Endothelial cell of umbilical vein (primary cell): Measurements from ENCODE around the gene RAB35. TPM values are rescaled to one million over a fixed set of nuclear protein-coding genes. Genes with fewer than 3 reads are reported as not detected.

ENCODE experiments used
- BruUV-seq: library from RNA; stranded (reverse); fragments of 400-500 nt; replicated peaks from 2 replicates; lab custom pipeline; 2021; lab: Mats Ljungman, UMichigan
- CTCF ChIA-PET: fragments of 300-600, 350-600 bp; sonication (Branson Sonifier 250); formaldehyde crosslinking; loops from one replicate; lab custom pipeline; 2021; ENCODE audit warnings: antibody characterized with exemption, inconsistent platforms; lab: Charles Lee
- POLR2A ChIA-PET: fragments of 300-600, 350-600 bp; sonication (Branson Sonifier 250); formaldehyde crosslinking; loops from one replicate; lab custom pipeline; 2021; ENCODE audit warnings: antibody characterized with exemption, inconsistent platforms; lab: Charles Lee
- DNase-seq: peaks from one replicate; pipeline ENCODE4 v3.0.0-alpha.2; 2011; ENCODE audit warnings: low read depth, low spot score
- FAIRE-seq: peaks from 2 replicates; lab custom pipeline; 2011; peaks lifted over from hg19 to GRCh38; lab: Jason Lieb, UNC
- H2AFZ ChIP-seq: 2 replicates; pipeline ENCODE4 v1.6.0; 2012; ENCODE audit warnings: low read depth, low read length, control low read depth, inconsistent platforms
- H3K27ac ChIP-seq: 2 replicates; pipeline ENCODE4 v1.5.1; 2011; ENCODE audit warnings: low read depth, mild to moderate bottlenecking, control low read depth, low read length, moderate library complexity; ENCODE audit not compliant: insufficient read depth
- H3K27me3 ChIP-seq, 2 experiments: 2 replicates each; pipeline versions ENCODE4 v1.6.0 to v1.6.1; 2011; ENCODE audit warnings: low read length in 2 of 2, mixed read lengths in 1 of 2; ENCODE audit not compliant: control insufficient read depth in 2 of 2, insufficient read depth in 2 of 2
- H3K36me3 ChIP-seq, 2 experiments: 2 replicates in 1 of 2; 3 replicates in 1 of 2; pipeline ENCODE4 v1.5.1; 2011; ENCODE audit warnings: low read length in 2 of 2, mild to moderate bottlenecking in 1 of 2, moderate library complexity in 1 of 2; ENCODE audit not compliant: control insufficient read depth in 2 of 2, insufficient read depth in 2 of 2; ENCODE audit errors: extremely low read depth in 1 of 2
- H3K4me1 ChIP-seq: 3 replicates; pipeline ENCODE4 v1.5.1; 2011; ENCODE audit warnings: mild to moderate bottlenecking, low read length; ENCODE audit not compliant: control insufficient read depth, insufficient read depth; ENCODE audit errors: extremely low read depth
- H3K4me2 ChIP-seq: 2 replicates; pipeline ENCODE4 v1.6.1; 2011; ENCODE audit warnings: low read length, control low read depth, mixed read lengths; ENCODE audit not compliant: insufficient read depth
- H3K4me3 ChIP-seq, 3 experiments: fragments of 200-600 bp in 1 of 3; sonication (generic), shearing (Covaris generic) in 1 of 3; replicated peaks in 1 of 3; 2 replicates each; pipeline ENCODE4 v1.5.1; 2011 to 2016; ENCODE audit warnings: control low read depth in 3 of 3, low read length in 3 of 3, mild to moderate bottlenecking in 2 of 3, inconsistent platforms in 1 of 3, low read depth in 1 of 3, moderate library complexity in 1 of 3; ENCODE audit not compliant: insufficient read depth in 1 of 3
- H3K79me2 ChIP-seq: 2 replicates; pipeline ENCODE4 v1.6.0; 2012; ENCODE audit warnings: low read length, inconsistent platforms; ENCODE audit not compliant: control insufficient read depth, insufficient read depth
- H3K9ac ChIP-seq: replicated peaks from 2 replicates; pipeline ENCODE3; 2011; ENCODE audit warnings: low read length, control low read depth; ENCODE audit not compliant: insufficient read depth; ENCODE audit errors: extremely low read depth
- H3K9me1 ChIP-seq: replicated peaks from 3 replicates; pipeline ENCODE4 v1.6.0; 2011; ENCODE audit warnings: mild to moderate bottlenecking, low read length; ENCODE audit not compliant: control insufficient read depth, insufficient read depth; ENCODE audit errors: extremely low read depth
- H3K9me3 ChIP-seq: replicated peaks from 2 replicates; pipeline ENCODE4 v1.5.1; 2012; ENCODE audit warnings: low read length, inconsistent platforms; ENCODE audit not compliant: control insufficient read depth, insufficient read depth
- H4K20me1 ChIP-seq: replicated peaks from 2 replicates; pipeline ENCODE3; 2011; ENCODE audit warnings: mild to moderate bottlenecking, low read length; ENCODE audit not compliant: control insufficient read depth, insufficient read depth; ENCODE audit errors: extremely low read depth
- CTCF ChIP-seq, 2 donors: IDR thresholded peaks; 1 replicate in 1 of 2; 2 replicates in 1 of 2; pipeline ENCODE4 v1.5.1; 2011; ENCODE audit warnings: low read length in 2 of 2, mild to moderate bottlenecking in 2 of 2, moderate library complexity in 2 of 2, control low read depth in 1 of 2, inconsistent platforms in 1 of 2, low read depth in 1 of 2; ENCODE audit not compliant: insufficient read depth in 1 of 2; ENCODE audit errors: extremely low read depth in 1 of 2
- EZH2 ChIP-seq: IDR thresholded peaks from 2 replicates; pipeline ENCODE4 v1.6.1; 2012; ENCODE audit warnings: borderline replicate concordance, low read depth, mild to moderate bottlenecking, moderate library complexity, low read length, inconsistent platforms; ENCODE audit not compliant: severe bottlenecking
- FOS ChIP-seq: IDR thresholded peaks from 2 replicates; pipeline ENCODE4 v1.6.1; 2011; ENCODE audit warnings: mild to moderate bottlenecking, low read length, moderate library complexity, borderline replicate concordance; ENCODE audit not compliant: insufficient read depth
- GATA2 ChIP-seq: IDR thresholded peaks from 2 replicates; pipeline ENCODE4 v1.7.0; 2011; ENCODE audit warnings: low read depth, mild to moderate bottlenecking, moderate library complexity, mixed read lengths, low read length; ENCODE audit not compliant: insufficient read length, insufficient read depth
- JUN ChIP-seq: IDR thresholded peaks from 2 replicates; pipeline ENCODE4 v1.6.1; 2011; ENCODE audit warnings: borderline replicate concordance, low read depth; ENCODE audit not compliant: insufficient read length, insufficient read depth
- MAX ChIP-seq: IDR thresholded peaks from 2 replicates; pipeline ENCODE4 v1.6.1; 2011; ENCODE audit not compliant: insufficient read depth, insufficient read length
- MYC ChIP-seq: IDR thresholded peaks from one replicate; pipeline ENCODE4 v1.6.1; 2011; ENCODE audit warnings: mild to moderate bottlenecking, low read depth, low read length
- POLR2A ChIP-seq: IDR thresholded peaks from 2 replicates; pipeline ENCODE4 v1.6.1; 2012; ENCODE audit warnings: low read depth, mild to moderate bottlenecking, control low read depth, low read length
- POLR2AphosphoS5 ChIP-seq: IDR thresholded peaks from 2 replicates; pipeline ENCODE4 v1.6.1; 2012; ENCODE audit warnings: low read depth, mild to moderate bottlenecking, control low read depth, low read length, moderate library complexity; ENCODE audit not compliant: insufficient read depth
- dilution Hi-C: fragments of 300-500 bp; cut with MboI; formaldehyde crosslinking; loops from one replicate; pipeline ENCODE4 v1.15.0; 2019; ENCODE audit warnings: low sequenced_read_pairs; ENCODE audit not compliant: extremely low pct_ligation_motif_present
- intact Hi-C: fragments of 100-400 bp; cut with micrococcal nuclease; formaldehyde crosslinking; loops from one replicate; pipeline ENCODE4 v1.10.0; 2022
- polyA plus RNA-seq, 4 experiments: library from polyadenylated mRNA; depleted of rRNA in 3 of 4; stranded (reverse) in 3 of 4; unstranded in 1 of 4; fragments of >200 nt; gene quantifications; 2 replicates each; pipeline versions ENCODE4 v1.2.1 to v1.2.3, GENCODE V29; 2011 to 2012; ENCODE audit warnings: missing spikeins in 1 of 4
- total RNA-seq: library from RNA; stranded (reverse); gene quantifications from 2 replicates; pipeline ENCODE4 v1.2.3, GENCODE V29; 2021

Gene RAB35
- total and polyA plus RNA-seq, 2 donors (not counting 3 experiments of a cell fraction or from before 2014, with no cell fraction given) = 70.5 to 80.3 TPM

DNA sequence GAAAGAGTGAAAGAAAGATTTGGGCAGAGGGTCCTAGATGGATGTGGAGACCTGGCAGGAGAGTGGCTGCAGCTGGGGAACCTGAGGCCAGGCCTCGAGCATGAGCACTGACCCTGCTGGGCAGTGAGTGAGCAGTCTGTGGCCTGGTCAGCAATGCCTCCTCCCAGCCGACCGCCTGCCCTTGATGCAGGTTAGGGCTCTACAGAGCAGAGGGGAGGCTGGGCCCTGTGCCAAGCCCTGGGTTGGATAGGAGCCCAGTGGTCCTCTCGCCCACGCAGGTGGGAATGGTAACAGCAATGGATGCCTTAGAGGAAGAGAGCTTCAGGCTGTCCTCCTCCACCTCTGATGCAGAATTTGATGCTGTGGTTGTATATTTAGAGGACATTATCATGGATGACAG, 59.8 kb downstream of the RAB35 start:
- Histone ChIP-seq H4K20me1 (no peaks in the 10 kb centered on the region), H3K4me1 (no peaks in the 10 kb centered on the region), H3K9me3 (no peaks in the 10 kb centered on the region), H3K36me3 (no peaks in the 10 kb centered on the region), H3K79me2 (no peaks in the 10 kb centered on the region), H3K9me1 (no peaks in the 10 kb centered on the region), H3K27me3 (peaks cover 2 to 10% of the 10 kb centered on the region in 2 experiments), H3K9ac (no peak overlapping the region), H3K4me2 (no peak overlapping the region), H2AFZ (no peak overlapping the region), H3K4me3 (no peak overlapping the region), H3K27ac (no peak overlapping the region)
- DNase-seq (no peak), FAIRE-seq (no peak)
- POLR2A ChIA-PET = no interaction called here
- CTCF ChIA-PET = no interaction called here
- dilution Hi-C loops (no loop called here), intact Hi-C loops (no loop called here)
- no TSS peak for BruUV-seq
- TF ChIP-seq EZH2 (no peak), MAX (no peak), FOS (no peak)

- dilution Hi-C loops (no loop called here), intact Hi-C loops (no loop called here)
- Histone ChIP-seq H3K4me1 (no peaks in the 10 kb centered on the region), H4K20me1 (no peaks in the 10 kb centered on the region), H2AFZ (no peak overlapping the region), H3K9ac (no peak overlapping the region), H3K36me3 (no peaks in the 10 kb centered on the region), H3K79me2 (no peaks in the 10 kb centered on the region), H3K9me1 (no peaks in the 10 kb centered on the region), H3K27me3 (peaks cover 0 to 4% of the 10 kb centered on the region in 2 experiments), H3K4me2 (no peak overlapping the region), H3K4me3 (no peak overlapping the region), H3K27ac (no peak overlapping the region), H3K9me3 (no peaks in the 10 kb centered on the region)
- POLR2A ChIA-PET = no interaction called here
- DNase-seq = no peak
- CTCF ChIA-PET = no interaction called here
- BruUV-seq = no TSS peak
- TF ChIP-seq JUN (no peak), POLR2AphosphoS5 (no peak), EZH2 (no peak), GATA2 (no peak), CTCF (IDR thresholded peaks at IDR 0.05; ENCODE audit: extremely low read depth in 1 of 2, insufficient read depth in 1 of 2, low read depth in 1 of 2, low read length in 2 of 2) (no peak), FOS (no peak), MYC (no peak), POLR2A (no peak), MAX (no peak)
- no peak for FAIRE-seq
Observed at GRCh38 chr12:120055231-120056000, 61.1 kb downstream of the RAB35 start.
